Activated effector memory CD4-positive, alpha-beta T cell treated with anti-CD3 and anti-CD28 coated beads, Interleukin-2, amount 50 U/mL, for 16 hours (primary cell): ENCODE measurements around the gene ISG20.

ENCODE experiments used
- DNase-seq: peaks from one replicate; pipeline ENCODE4 v3.0.0-alpha.2; 2020

Gene ISG20

GRCh38 chr15:88619796-88620195, 19.0 kb upstream of the ISG20 start:
- no peak for DNase-seq

GRCh38 chr15:88620995-88621772, 17.6 kb upstream of the ISG20 start, which contains the start of gene AEN:
Gene AEN, plus strand, starts transcription at chr15:88621340. Its CDS starts 4,870 bp downstream, at chr15:88626210.
- peak; percentile 98 for DNase-seq

GRCh38 chr15:88621789-88622604, 16.8 kb upstream of the ISG20 start:
- DNase-seq, result peak; percentile 83

- DNase-seq, result no peak
Observed at GRCh38 chr15:88622605-88622975, 16.2 kb upstream of the ISG20 start.

- DNase-seq, result peak; percentile 82
Observed at GRCh38 chr15:88623061-88623460, 15.8 kb upstream of the ISG20 start.

- DNase-seq, result no peak
Observed at GRCh38 chr15:88623632-88624031, 15.2 kb upstream of the ISG20 start.

- DNase-seq, result peak; percentile 72
Observed at GRCh38 chr15:88624156-88624970, 14.5 kb upstream of the ISG20 start.

GRCh38 chr15:88624971-88625490, 13.8 kb upstream of the ISG20 start:
- no peak for DNase-seq

GRCh38 chr15:88625943-88626741, 12.7 kb upstream of the ISG20 start:
- no peak for DNase-seq

GRCh38 chr15:88627463-88627862, 11.4 kb upstream of the ISG20 start:
- DNase-seq, result peak; percentile 87

GRCh38 chr15:88628018-88628654, 10.7 kb upstream of the ISG20 start:
- no peak for DNase-seq

- DNase-seq, result no peak
Observed at GRCh38 chr15:88629071-88629470, 9.7 kb upstream of the ISG20 start.

- peak; percentile 73 for DNase-seq
Observed at GRCh38 chr15:88630141-88630721, 8.6 kb upstream of the ISG20 start.

GRCh38 chr15:88630798-88631463, 7.9 kb upstream of the ISG20 start:
- DNase-seq, result no peak

GRCh38 chr15:88631464-88632028, 7.3 kb upstream of the ISG20 start:
- DNase-seq, result no peak

- DNase-seq, result peak; percentile 38
Observed at GRCh38 chr15:88632797-88633196, 6.0 kb upstream of the ISG20 start.

- no peak for DNase-seq
Observed at GRCh38 chr15:88634449-88634848, 4.4 kb upstream of the ISG20 start.

GRCh38 chr15:88635318-88635717, 3.5 kb upstream of the ISG20 start:
- DNase-seq, result no peak

GRCh38 chr15:88636050-88636449, 2.8 kb upstream of the ISG20 start:
- peak; percentile 89 for DNase-seq

- no peak for DNase-seq
Observed at GRCh38 chr15:88636654-88637053, 2.2 kb upstream of the ISG20 start.
